Right lobe of liver (tissue), 6 donors: Measurements from ENCODE around the gene CCT2. TPM values are rescaled to one million over a fixed set of nuclear protein-coding genes. Genes with fewer than 3 reads are reported as not detected.

Experiments used
- ATAC-seq, 4 donors: fragments of 200-7000 bp; cut with Tn5 transposase; one replicate each; pipeline ENCODE4 v1.9.1; 2020; ENCODE audit warnings: mild to moderate bottlenecking in 4 of 4, moderate library complexity in 4 of 4
- DNase-seq, 3 donors: peaks; one replicate each; pipeline ENCODE4 v3.0.0-alpha.2; 2020
- H3K27ac ChIP-seq, 3 donors: fragments of 200-600 bp; one replicate each; pipeline ENCODE4 v1.8.0; 2022
- H3K27me3 ChIP-seq, 2 donors: fragments of 200-600 bp; one replicate each; pipeline ENCODE4 v1.8.0; 2022
- H3K36me3 ChIP-seq, 4 donors: fragments of 200-600 bp; sonication (generic) in 1 of 4; one replicate each; pipeline versions ENCODE4 v1.5.1 to v1.8.0; 2017 to 2022; ENCODE audit warnings: control low read depth in 1 of 4
- H3K4me1 ChIP-seq, 4 donors: fragments of 200-600 bp; sonication (generic) in 1 of 4; one replicate each; pipeline versions ENCODE4 v1.5.1 to v1.8.0; 2017 to 2022; ENCODE audit warnings: control low read depth in 1 of 4
- H3K4me3 ChIP-seq, 3 donors: fragments of 200-600 bp; one replicate each; pipeline ENCODE4 v1.8.0; 2022
- H3K9me3 ChIP-seq, 4 donors: fragments of 200-600 bp; sonication (generic) in 1 of 4; one replicate each; pipeline versions ENCODE4 v1.5.1 to v1.8.0; 2017 to 2022; ENCODE audit warnings: control low read depth in 1 of 4
- POLR2A ChIP-seq: fragments of 450-650 bp; IDR thresholded peaks from one replicate; pipeline ENCODE4 v1.6.1; 2017; ENCODE audit warnings: antibody characterized with exemption, mild to moderate bottlenecking
- WGBS: methylation state at CpG from one replicate; pipeline ENCODE4 v1.1.6; 2018; ENCODE audit warnings: low coverage, low lambda C conversion rate; ENCODE audit not compliant: insufficient coverage; ENCODE audit errors: missing lambda C conversion rate; 5-methylcytosine and 5-hydroxymethylcytosine counted together
- intact Hi-C, 2 donors: fragments of 100-400 bp; cut with DNase I; formaldehyde crosslinking; loops; one replicate each; pipeline versions ENCODE4 v1.11.2 to v1.14.1; 2022
- long read RNA-seq: library from polyadenylated mRNA; unstranded; transcript quantifications from one replicate; pipeline ENCODE4 v2.0.0, GENCODE V29; 2019
- total RNA-seq, 6 experiments: library from RNA; depleted of rRNA in 2 of 6; stranded (reverse); fragments of >200 nt in 2 of 6; fragmentation: NEBNext Ultra II Directional in 3 of 6; extraction: Animal tissue kit (Norgen Biotek cat#: 25700) in 3 of 6; gene quantifications; one replicate each; pipeline versions ENCODE4 v1.1.0 to v1.2.4, GENCODE V29; 2016 to 2023
- TF ChIP-seq, protein P1 (sequence below), 4 donors: fragments of 200-600 bp in 3 of 4; fragments of 450-650 bp in 1 of 4; IDR thresholded peaks; one replicate each; pipeline versions ENCODE4 v1.5.1 to v1.8.0; 2016 to 2022; ENCODE audit warnings: antibody characterized with exemption in 4 of 4, mild to moderate bottlenecking in 2 of 4
- donor health status: DM: no; HTN: yes; CAD: no.
- donor health status: DM: no; HTN: no; CAD: no.
- donor health status: DM: no; HTN: no; CAD: no.
- donor health status: DM: no; HTN: yes; CAD: no.
- donor health status: DM: no; HTN: yes; CAD: no.

CCT2 gene
- 10 to 100 TPM; 39.8 to 81.9 (median 54.3) TPM for total RNA-seq
- long read RNA-seq, partial matches to known transcripts = 2 of 4 reads
- long read RNA-seq, other reads (novel, unspliced or antisense) = 0 of 4 reads

DNA sequence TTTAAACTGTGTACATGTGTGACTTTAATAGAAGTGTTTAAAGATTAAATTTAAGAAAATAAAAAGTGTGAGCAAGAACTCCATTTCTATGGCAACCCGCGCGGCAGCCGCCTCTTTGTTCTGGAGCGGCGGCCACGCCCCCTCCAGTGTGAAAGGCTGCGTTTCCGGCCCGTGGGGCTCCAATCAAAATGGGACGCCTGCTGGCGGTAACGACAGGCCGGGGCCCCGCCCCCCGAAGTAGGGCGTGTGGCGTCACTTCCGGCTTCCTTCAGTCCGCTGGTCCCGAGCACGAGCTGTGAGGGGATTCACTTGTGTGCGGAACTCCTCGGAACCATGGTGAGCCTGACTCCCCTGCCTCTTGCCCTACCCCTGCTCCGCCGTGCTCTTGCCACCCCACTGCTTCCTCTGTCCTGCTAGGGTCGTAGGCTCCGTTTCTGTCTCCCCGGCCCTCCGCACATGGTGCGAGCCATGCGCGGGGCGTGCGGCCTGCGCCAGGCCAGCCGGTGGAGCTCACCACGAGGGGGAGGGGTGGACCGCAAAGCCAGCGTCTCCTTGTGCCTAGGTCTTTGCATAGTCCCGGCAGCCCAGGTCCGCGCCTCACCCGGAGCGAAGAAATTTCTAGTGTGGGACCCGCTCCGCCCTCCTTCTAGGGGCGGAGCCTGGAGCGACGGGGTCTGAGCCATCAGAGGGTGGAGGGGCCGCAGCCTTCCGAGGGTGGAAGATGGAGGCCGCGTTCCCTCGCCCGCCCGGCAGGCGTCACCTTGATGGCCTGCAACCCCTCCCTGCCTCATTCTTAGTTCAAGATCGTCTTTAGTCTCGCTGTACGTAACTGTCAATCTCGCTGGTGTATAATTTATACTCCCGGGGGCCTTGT is at the start of gene CCT2:
TSS of gene CCT2 (plus strand) at position 271 of the 874 bp plus-strand sequence. CDS start at position 334, 63 bp downstream.
- 0% methylated on average over 26 of the region's 63 CpGs for WGBS
- TF ChIP-seq, protein P1, sequence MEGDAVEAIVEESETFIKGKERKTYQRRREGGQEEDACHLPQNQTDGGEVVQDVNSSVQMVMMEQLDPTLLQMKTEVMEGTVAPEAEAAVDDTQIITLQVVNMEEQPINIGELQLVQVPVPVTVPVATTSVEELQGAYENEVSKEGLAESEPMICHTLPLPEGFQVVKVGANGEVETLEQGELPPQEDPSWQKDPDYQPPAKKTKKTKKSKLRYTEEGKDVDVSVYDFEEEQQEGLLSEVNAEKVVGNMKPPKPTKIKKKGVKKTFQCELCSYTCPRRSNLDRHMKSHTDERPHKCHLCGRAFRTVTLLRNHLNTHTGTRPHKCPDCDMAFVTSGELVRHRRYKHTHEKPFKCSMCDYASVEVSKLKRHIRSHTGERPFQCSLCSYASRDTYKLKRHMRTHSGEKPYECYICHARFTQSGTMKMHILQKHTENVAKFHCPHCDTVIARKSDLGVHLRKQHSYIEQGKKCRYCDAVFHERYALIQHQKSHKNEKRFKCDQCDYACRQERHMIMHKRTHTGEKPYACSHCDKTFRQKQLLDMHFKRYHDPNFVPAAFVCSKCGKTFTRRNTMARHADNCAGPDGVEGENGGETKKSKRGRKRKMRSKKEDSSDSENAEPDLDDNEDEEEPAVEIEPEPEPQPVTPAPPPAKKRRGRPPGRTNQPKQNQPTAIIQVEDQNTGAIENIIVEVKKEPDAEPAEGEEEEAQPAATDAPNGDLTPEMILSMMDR (IDR thresholded peaks at IDR 0.05) = peak in 3 of 4 donors; percentile 23 to 39 (median 29)
- TF ChIP-seq POLR2A = peak; percentile 93
- Histone ChIP-seq H3K4me3 (peak within 1 kb of the TSS; percentile 92 to 98 (median 92)), H3K27me3 (no peaks in the 10 kb centered on the region), H3K36me3 (peaks cover 7 to 39% (median 22%) of the 10 kb centered on the region in 4 donors), H3K27ac (peak within 1 kb of the TSS; percentile 86 to 90 (median 88)), H3K4me1 (peaks cover 0 to 12% (median 0%) of the 10 kb centered on the region in 4 donors), H3K9me3 (no peaks in the 10 kb centered on the region)
- intact Hi-C loops = no loop called here
- ATAC-seq (peak; percentile 100), DNase-seq (peak; percentile 97 to 98 (median 98))

DNA sequence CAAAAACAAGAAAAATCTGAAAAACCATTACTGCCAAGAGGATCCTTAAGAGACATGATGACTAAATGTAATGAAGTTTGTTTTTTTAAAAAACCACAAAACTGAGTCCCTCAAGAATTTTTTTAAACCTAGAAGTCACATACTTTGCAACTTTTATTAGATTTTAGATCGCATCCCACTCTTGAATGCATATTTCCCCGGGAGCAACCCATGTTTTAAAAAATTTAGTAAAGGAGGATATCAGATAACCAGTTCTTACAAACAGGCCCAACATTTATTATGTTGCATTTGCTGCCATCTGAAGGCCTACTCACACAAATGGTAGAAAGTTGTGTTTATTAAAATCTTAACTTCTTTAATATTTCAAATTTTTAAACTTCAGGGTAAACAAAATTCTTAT is 44.3 kb upstream of the CCT2 start:
- TF ChIP-seq, protein P1 (IDR thresholded peaks at IDR 0.05) = no peak
- no peak for TF ChIP-seq POLR2A
- ATAC-seq = no peak
- DNase-seq = no peak
- H3K36me3 ChIP-seq = no peaks in the 10 kb centered on the region
- no peak overlapping the region for H3K4me3 ChIP-seq
- no peak overlapping the region for H3K27ac ChIP-seq
- no peaks in the 10 kb centered on the region for H3K27me3 ChIP-seq
- H3K9me3 ChIP-seq = no peaks in the 10 kb centered on the region
- intact Hi-C loops = no loop called here
- no peaks in the 10 kb centered on the region for H3K4me1 ChIP-seq
- 90% methylated on average over 2 of the region's 2 CpGs for WGBS

DNA sequence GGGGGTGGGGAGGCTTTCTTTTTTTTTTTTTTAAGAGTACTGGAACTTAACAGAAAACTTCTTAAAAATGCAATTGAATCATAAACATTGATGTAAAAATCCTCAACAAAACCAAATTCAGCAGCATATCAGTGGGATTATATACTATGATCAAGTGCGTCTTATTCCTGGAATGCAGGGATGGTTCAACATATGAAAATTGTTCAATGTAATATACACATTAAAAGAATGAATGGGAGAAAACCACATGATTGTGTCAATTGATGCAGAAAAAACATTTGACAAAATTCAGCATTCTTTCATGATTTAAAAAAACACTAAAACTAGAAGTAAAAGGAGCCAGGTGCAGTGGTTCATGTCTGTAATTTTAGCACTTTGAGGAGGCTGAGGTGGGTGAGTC is 41.2 kb upstream of the CCT2 start:
- 95% methylated on average over 1 of the region's 1 CpG for WGBS
- intact Hi-C loops = no loop called here
- DNase-seq (no peak), ATAC-seq (no peak)
- Histone ChIP-seq H3K4me1 (no peaks in the 10 kb centered on the region), H3K9me3 (no peaks in the 10 kb centered on the region), H3K36me3 (no peaks in the 10 kb centered on the region), H3K27me3 (no peaks in the 10 kb centered on the region), H3K27ac (no peak overlapping the region), H3K4me3 (no peak overlapping the region)
- TF ChIP-seq, protein P1 (IDR thresholded peaks at IDR 0.05) = no peak
- TF ChIP-seq POLR2A = no peak

DNA sequence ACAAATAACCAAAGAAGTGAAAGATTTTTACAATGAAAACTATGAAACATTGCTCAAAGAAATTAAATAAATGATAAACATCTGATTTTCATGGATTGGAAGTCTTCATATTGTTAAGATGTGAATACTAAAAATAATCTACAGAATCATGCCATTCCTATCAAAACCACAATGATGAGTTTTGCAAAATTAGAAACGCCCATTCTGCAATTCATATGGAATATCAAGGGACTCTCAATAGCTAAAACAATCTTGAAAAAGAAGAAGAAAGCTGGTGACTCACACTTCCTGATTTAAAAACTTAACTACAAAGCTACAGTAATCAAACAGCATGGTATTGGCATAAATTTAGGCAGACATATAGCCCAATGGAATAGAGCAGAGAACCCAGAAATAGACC is 40.2 kb upstream of the CCT2 start:
- DNase-seq (no peak), ATAC-seq (no peak)
- 77% methylated on average over 1 of the region's 1 CpG for WGBS
- Histone ChIP-seq H3K27ac (no peak overlapping the region), H3K27me3 (no peaks in the 10 kb centered on the region), H3K9me3 (no peaks in the 10 kb centered on the region), H3K4me1 (no peaks in the 10 kb centered on the region), H3K4me3 (no peak overlapping the region), H3K36me3 (no peaks in the 10 kb centered on the region)
- TF ChIP-seq, protein P1 (IDR thresholded peaks at IDR 0.05) = no peak
- no peak for TF ChIP-seq POLR2A
- intact Hi-C loops = no loop called here
